ENCODE measurements around the gene PIGX.

- TF ChIP-seq CTCF (IDR thresholded peaks at IDR 0.05) (peak; percentile 85 to 93 (median 88)), POLR2A (IDR thresholded peaks at IDR 0.05) (no peak), EP300 (IDR thresholded peaks at IDR 0.05) (no peak)
Observed at GRCh38 chr3:196684548-196685407, 27.4 kb upstream of the PIGX start.

Data from upper lobe of left lung (tissue), 4 donors.